ENCODE results near the gene TMPRSS3. TPM values are rescaled to one million over a fixed set of nuclear protein-coding genes. Genes with fewer than 3 reads are reported as not detected.

Gene TMPRSS3
- total and polyA plus RNA-seq, 9 of the 15 experiments (the other 6 are each of a cell fraction or from before 2014, with no cell fraction given): 0.07 TPM; not detected in 8

- H3K27me3 ChIP-seq (ENCODE audit: control insufficient read depth in 2 of 2, insufficient read depth in 2 of 2, low read length in 2 of 2): peaks cover 33 to 66% of the 10 kb centered on the region in 2 experiments
- intact Hi-C loops (cut with micrococcal nuclease) (no loop called here), in situ Hi-C loops (cut with MboI) (no loop called here)
- H3K27ac ChIP-seq (ENCODE audit: extremely low read depth, low read depth, low read length): no peak overlapping the region
- no peak overlapping the region for H3K4me3 ChIP-seq
- H3K36me3 ChIP-seq (ENCODE audit: control insufficient read depth, insufficient read depth, low read length): no peaks in the 10 kb centered on the region
- WGBS (ENCODE audit: insufficient coverage, low coverage, missing lambda C conversion rate): under 1% methylated on average over 30 of the region's 30 CpGs
- H3K4me1 ChIP-seq (replicated peaks in 1 of 2; ENCODE audit: control insufficient read depth in 2 of 2, insufficient read depth in 2 of 2, low read length in 2 of 2): peaks cover 0 to 4% of the 10 kb centered on the region in 2 experiments; a peak in 1 of 5 replicates
- no peaks in the 10 kb centered on the region for H3K9me3 ChIP-seq (replicated peaks; ENCODE audit: control insufficient read depth, insufficient read depth, low read depth, low read length)
- no peak overlapping the region for H2AFZ ChIP-seq (ENCODE audit: low read depth, low read length)
- no peak overlapping the region for H3K4me2 ChIP-seq (ENCODE audit: insufficient read depth, low read length)
- FAIRE-seq: no peak
- H3K9me1 ChIP-seq (ENCODE audit: control insufficient read depth, insufficient read depth, low read length): no peaks in the 10 kb centered on the region
- no peaks in the 10 kb centered on the region for H3K79me2 ChIP-seq (ENCODE audit: control insufficient read depth, insufficient read depth, low read length)
- CTCF ChIA-PET (ENCODE audit: low intra/inter-chr PET ratio): no interaction called here
- POLR2A ChIA-PET: interaction anchor here (0.5 to 1.2 kb wide), 2 partner anchors 15 to 127 kb away, joined by 3 to 4 read pairs; no protein-coding TSS in a partner anchor
- no TSS peak for BruUV-seq (replicated peaks)
- H3K9ac ChIP-seq (ENCODE audit: insufficient read depth in 1 of 2, low read depth in 2 of 2, low read length in 2 of 2): no peak overlapping the region
- no peaks in the 10 kb centered on the region for H4K20me1 ChIP-seq (replicated peaks; ENCODE audit: control insufficient read depth, insufficient read depth, low read length)
- DNase-seq (ENCODE audit: extremely low read depth in 1 of 4, low spot score in 3 of 4): no peak
- ATAC-seq: no peak
- no peak for TF ChIP-seq TAF1 (IDR thresholded peaks at IDR 0.05; ENCODE audit: control insufficient read depth, extremely low read depth, insufficient read depth, low read length, severe bottlenecking)
- TF ChIP-seq RBBP5 (IDR thresholded peaks at IDR 0.05; ENCODE audit: borderline replicate concordance, insufficient read depth, low read length, poor library complexity, severe bottlenecking): no peak
- TF ChIP-seq SMAD2 (IDR thresholded peaks at IDR 0.05; ENCODE audit: low read depth, low read length): no peak
- no peak for TF ChIP-seq SRSF1 (IDR thresholded peaks at IDR 0.05; ENCODE audit: low read depth, low read length)
- no peak for TF ChIP-seq MYC (IDR thresholded peaks at IDR 0.05; ENCODE audit: low read depth, low read length)
- TF ChIP-seq MYC (CRISPR knock-in tag; IDR thresholded peaks at IDR 0.05; ENCODE audit: borderline replicate concordance, low read depth): no peak
- no peak for TF ChIP-seq ZC3H11A (IDR thresholded peaks at IDR 0.05; ENCODE audit: low read depth, low read length)
- no peak for TF ChIP-seq KAT8 (IDR thresholded peaks at IDR 0.05; ENCODE audit: low read depth)
- no peak for TF ChIP-seq BMI1 (IDR thresholded peaks at IDR 0.05; ENCODE audit: low read length)
- no peak for TF ChIP-seq AFF1 (IDR thresholded peaks at IDR 0.05; ENCODE audit: low read depth in 1 of 2, partially characterized antibody in 2 of 2)
- TF ChIP-seq XRCC3 (IDR thresholded peaks at IDR 0.05): no peak
- no peak for TF ChIP-seq CREB3 (tag; conservative IDR thresholded peaks at IDR 0.05; ENCODE audit: low read depth)
- no peak for TF ChIP-seq SRSF7 (optimal IDR thresholded peaks at IDR 0.05; ENCODE audit: low read depth, low read length)
Observed at GRCh38 chr21:42346866-42347600, 48.8 kb downstream of the TMPRSS3 start.
